HG03565 (cell line): ENCODE results near the gene NF1.

Source experiments
- ATAC-seq: cut with Tn5 transposase; IDR thresholded peaks from one replicate; pipeline ENCODE4 v1.9.1; 2021; ENCODE audit warnings: mild to moderate bottlenecking, moderate library complexity; ENCODE audit not compliant: unreplicated experiment

The NF1 gene

DNA sequence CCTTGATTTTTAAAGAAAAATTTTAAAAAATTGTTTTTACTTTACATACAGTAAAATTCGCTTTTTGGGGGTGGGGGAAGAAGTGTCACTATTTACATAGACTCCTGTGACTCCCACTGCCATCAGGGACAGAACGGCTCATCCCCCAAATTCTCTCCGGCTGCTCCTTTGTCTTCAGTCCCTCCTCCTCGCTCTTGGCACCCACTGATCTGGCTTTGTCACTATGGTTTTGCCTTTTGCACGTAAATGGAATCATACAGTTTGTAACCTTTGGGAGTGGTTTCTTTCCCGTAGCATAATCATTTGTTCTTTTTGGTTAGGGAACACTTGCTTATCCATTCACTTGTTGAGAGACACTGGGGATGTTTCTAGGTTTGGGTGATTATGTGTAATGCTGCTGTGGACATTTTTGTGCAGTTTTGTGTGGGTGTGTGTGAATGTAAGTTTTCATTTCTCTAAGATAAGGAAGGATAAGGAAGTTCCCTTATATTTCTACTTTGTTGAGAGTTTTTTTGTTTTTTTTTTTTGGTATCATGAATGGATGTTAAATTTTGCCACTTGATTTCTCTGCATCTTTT, 324.1 kb downstream of the NF1 start:
- no peak for ATAC-seq

DNA sequence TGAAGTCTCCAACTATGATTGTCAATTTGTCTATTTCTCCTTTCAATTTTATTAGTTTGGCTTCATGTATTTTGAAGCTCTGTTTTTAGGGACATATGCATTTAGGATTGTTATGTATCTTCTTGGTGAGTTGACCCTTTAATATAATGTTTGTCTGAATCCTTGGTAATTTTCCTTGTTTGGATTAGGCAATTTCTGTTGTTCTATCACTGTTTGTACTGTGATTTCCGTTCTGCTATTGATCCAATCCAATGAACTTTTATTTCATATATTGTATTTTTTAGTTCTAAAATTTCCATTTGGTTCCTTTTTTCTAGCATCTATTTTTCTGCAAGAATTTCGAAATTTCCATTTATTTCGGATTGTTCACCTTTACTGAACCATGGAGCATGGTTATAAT, 327.7 kb downstream of the NF1 start:
- no peak for ATAC-seq

DNA sequence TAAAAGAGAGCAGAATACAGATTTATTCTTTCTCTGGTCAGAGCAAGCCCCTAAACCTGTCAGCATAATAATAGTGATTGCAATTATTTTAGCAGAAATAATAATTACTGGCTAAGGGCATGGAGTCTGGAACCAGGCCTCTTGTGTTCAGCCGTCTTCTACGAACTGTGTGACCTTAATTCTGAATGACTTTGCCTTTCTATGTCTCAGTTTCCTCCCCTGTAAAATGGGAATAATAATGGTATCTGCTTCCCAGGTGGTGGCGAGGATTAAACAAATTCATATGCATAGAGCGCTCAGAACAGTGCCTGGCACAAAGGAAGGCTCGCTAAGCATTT, 330.1 kb downstream of the NF1 start:
- no peak for ATAC-seq

DNA sequence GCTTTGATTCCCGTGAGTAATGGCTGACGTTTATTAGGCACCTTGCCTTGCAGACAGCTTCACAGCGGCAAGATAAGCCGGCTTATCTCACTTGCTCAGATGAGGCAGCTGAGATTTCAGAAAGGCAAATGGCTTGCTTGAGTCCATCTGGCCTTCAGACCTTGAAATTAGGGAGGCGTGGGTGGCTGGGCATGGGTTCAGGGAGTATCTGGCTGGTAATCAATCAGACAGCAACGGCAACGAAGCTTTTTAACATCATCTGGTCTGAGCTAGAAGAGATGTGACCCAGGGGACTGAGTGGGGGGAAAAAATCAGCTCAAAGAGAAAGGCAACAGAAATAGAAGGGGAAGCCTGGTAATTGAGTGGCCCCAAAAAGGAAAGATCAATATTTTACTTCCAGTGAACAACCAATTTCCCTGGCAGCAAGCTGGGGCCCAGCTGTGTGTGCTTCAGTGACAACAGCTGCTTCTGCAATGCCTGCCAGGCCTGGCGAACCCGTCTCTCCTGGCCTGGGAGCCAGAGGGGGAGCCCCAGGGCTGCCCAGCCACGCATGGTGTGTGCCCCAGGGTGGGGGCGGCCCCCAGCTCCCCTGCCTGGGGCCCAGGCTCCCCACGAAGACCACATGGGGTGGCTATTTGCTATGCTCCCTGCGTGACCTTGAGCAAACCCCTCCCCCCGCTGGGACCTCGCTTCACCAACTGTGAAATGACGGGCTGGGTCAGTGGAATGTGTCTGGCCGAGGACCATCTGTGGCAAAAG, 330.7 kb downstream of the NF1 start:
- no peak for ATAC-seq
